CD4-positive, alpha-beta T cell treated with Interferon gamma for 1 hour (primary cell): ENCODE data around the gene MYH6.
"Not testable (repeated sequence)": the region's sequence is repeated elsewhere in the genome, so short reads cannot be mapped to it uniquely, and the experiment has no call there.

Source experiments
- DNase-seq: peaks from one replicate; pipeline ENCODE4 v3.0.0-alpha.2; 2020

The MYH6 gene

GRCh38 chr14:23407516-23408306 is at the start of gene MYH6:
TSS of gene MYH6 (minus strand) at chr14:23408273. CDS start at chr14:23407223, 1,050 bp downstream.
- DNase-seq, result no peak

DNA sequence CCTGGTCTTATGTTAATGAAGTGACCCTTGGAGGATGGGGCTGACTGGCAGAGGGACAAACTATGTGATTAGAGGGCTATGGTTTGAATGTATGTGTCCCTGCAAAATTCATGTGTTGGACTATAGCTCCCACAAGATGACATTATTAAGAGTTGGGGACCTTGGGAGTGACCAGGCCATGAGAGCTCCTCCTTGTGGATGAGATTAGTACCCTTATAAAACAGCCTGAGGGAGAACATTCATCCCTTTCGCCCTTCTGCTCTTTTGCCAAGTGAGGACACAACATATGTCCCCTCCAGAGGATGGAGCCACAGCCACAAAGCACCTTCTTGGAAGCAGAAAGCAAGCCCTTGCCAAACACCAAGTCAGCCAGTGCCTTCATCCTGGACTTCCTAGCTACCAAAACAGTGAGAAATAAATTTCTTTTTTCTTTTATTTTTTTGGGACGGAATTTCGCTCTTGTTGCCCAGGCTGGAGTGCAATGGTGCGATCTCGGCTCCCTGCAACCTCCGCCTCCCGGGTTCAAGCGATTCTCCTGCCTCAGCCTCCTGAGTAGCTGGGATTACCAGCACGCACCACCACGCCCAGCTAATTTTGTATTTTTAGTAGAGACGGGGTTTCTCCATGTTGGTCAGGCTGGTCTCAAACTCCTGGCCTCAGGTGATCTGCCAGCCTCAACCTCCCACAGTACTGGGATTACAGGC is 49.0 kb upstream of the MYH6 start:
- not testable (repeated sequence) for DNase-seq

- DNase-seq, result no peak
Observed at GRCh38 chr14:23454445-23454856, 46.4 kb upstream of the MYH6 start.

DNA sequence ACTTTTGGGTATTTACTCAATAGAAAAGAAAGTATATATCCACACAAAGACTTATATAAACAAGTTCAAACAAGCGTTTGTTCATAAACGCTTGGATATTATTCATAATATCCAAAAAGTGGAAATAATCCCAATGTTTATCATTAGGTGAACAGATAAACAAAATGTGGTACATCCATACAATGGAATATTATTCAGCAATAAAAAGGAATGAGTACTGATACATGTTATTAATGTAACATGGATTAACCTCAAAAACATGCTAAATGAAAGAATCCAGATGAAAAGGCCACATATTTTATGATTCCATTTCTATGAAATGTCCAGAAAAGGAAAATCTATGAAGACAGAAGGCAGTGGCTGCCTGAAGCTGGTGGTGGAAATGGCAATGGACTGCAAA is 44.2 kb upstream of the MYH6 start:
- no peak for DNase-seq

DNA sequence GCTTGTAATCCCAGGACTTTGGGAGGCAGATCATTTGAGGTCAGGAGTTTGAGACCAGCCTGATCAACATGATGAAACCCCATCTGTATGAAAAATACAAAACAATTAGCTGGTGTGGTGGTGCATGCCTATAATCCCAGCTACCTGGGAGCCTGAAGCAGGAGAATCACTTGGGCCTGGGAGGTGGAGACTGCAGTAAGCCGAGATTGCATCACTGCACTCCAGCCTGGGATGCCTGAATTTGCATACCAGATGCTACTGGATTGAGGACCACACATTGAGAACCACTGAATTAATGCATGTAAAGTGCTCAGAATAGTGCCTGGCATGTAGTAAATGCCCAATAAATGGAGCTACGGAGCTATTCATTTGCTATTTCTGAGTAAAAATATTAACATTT is 42.3 kb upstream of the MYH6 start:
- no peak for DNase-seq

DNA sequence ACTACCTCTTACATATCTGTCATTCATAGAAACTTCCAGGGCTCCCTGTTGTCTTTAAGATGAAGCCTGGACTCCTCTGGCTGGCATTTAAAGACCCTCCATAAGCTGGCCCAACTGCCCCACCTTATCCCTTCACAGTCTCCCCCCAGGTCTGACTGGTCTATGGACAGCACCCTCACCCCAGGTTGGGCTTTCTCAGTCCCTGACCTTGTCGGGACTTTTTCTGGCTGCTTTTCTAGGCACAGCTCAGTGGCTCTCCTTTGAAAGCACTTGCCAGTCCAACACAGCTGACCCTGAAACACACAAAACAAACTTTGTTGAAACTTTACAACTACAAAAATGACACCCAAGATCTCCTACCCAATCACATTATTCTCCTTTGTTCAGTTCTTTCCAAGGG is 41.2 kb upstream of the MYH6 start:
- no peak for DNase-seq

DNA sequence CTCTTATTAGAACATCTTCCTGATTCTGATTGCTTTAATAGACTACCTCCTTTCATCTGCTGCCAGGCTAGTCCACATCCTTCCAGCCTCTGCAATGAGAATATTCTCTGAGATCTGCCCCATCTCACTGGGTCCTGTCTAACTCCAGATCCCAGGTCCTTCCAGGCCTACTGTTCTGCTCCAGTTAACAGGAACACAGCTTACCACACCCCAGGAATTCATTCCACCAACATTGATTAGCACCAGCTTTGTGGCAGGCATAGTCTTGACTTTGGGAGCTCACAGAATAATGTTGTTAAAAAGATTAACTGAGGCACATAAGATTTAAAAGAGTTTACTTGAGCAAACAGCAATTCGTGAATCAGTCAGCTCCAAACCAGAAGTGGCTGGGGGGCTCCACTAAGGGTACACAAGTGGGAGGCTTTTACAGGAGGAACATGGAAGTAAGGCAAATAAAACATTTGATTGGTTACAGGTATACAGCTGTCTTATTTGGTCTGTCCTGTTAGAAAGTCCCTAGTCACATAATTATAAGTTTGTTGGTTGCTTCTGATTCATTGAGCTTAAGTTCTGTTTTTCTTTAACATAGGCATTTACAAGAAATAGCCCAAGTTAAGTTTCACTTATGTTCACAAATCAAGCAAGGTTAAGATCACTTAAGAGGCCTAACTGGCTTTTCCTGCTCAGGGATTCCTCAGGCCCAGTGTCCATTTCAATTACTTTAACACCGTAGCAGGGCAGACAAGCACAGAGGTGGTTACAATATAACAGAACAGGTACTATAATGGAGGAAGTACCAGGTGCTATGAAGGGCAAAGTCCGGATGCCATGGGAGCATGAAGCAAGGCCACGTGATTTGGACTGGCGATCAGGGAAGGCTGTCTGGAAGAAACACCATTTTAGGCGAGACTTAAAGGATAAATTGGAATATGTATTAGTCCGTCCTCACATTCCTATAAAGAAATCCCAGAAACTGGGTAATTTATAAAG is 39.6 kb upstream of the MYH6 start:
- no peak for DNase-seq

GRCh38 chr14:23446291-23446851 is 38.3 kb upstream of the MYH6 start:
- no peak for DNase-seq

DNA sequence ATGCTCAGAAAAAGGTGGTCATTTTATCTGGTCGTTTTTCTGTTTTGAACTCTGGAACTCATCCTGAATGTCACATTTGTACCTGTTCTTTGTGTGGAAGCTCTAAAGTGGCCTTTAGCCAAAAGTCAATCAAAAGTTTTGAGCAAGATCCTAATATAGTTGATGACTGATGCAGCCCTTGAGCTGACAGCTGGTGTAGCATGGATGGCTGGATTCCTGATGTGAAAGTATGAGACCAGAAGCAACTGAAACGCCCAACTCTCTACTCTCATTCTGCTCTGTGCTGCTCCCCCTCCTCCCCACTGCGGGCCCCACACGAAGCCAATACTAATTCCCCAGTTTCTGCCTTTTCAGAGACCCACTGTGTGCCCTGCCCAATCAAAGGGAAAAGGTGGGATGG is 37.7 kb upstream of the MYH6 start:
- no peak for DNase-seq

GRCh38 chr14:23444314-23444713 is 36.2 kb upstream of the MYH6 start:
- DNase-seq, result no peak

GRCh38 chr14:23443881-23444280 is 35.8 kb upstream of the MYH6 start:
- DNase-seq, result no peak

DNA sequence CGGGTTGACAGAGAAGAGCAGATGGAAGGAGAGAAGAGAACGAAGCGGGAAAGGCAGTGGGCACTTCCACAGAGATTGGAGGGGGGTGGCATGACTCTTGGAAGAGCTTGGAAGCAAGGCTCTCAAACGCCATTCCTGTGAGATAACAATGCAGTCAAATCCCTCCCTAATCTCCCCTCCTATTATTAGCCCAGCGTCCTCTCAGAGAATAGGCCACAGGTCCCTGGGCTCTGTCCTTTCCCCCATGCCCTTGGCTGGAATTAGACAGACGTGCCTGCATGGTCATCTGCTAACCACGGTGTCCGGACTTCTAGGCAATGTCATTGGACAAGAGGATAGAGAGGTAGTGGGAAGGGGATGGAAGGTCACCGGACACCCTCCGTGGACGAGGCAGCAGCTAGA is 35.3 kb upstream of the MYH6 start:
- no peak for DNase-seq

GRCh38 chr14:23442721-23443356 is 34.8 kb upstream of the MYH6 start:
- no peak for DNase-seq

DNA sequence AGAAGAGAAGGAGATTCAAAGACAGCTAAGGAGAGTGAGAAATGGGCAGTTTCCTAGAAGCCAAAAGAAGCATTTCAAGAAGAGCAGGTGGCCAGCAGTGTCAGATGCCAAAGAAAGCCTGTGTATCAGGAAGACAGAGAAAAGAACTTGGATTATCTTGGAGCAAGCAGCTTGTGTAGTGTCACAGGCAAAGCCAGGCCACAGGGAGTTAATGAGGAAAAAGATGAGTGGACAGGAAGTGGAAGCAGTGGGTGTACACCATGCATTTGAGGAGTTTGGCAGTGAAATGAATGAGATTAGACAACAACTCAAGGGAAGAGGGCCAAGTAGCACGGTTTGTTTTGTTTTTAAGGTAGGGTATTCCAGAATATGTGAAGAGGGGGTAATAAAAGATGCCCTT is 33.0 kb upstream of the MYH6 start:
- DNase-seq, result no peak

GRCh38 chr14:23439107-23439835 is 31.2 kb upstream of the MYH6 start:
- DNase-seq, result no peak

DNA sequence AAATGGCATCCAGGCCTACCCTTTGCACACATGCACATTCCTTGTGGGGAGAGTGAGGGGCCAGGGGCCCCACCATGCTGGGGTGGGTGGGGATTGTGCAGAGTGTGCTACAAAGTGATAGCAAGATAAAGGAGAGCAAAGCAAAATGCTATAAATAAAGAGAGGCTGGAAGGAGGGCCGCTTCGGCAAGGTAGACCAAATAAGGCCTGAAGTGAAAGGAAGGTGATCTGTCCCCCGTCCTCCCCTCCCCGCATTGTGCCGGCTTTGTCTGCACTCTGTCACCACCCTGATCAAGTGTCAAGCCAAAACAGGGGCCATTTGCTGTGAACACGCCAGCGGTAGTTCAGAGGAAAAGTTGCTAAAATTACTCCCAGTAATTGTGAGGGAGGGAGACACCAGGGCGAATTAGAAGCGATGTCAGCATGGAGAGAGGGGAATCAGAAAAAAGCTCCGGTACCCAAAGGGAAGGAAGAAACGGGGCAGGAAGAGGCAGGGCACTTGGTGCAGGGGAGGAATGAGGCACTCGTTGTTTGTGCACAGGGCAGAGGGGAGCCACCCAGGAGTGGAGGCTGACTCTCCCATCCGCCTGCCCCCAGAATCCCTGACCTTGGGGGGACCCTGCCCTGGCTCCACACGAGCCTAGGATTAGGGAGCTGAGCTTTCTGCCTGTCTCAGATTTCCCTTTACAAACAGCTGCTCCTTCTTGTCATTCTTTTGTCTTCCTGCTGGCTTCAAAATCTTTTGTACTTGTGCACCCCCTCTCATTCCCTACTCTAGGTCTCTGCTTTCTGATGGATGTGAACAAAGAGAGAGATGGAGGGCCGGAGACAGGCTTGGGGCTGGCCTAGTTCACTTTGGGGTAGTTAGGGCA is 30.3 kb upstream of the MYH6 start:
- DNase-seq, result no peak

DNA sequence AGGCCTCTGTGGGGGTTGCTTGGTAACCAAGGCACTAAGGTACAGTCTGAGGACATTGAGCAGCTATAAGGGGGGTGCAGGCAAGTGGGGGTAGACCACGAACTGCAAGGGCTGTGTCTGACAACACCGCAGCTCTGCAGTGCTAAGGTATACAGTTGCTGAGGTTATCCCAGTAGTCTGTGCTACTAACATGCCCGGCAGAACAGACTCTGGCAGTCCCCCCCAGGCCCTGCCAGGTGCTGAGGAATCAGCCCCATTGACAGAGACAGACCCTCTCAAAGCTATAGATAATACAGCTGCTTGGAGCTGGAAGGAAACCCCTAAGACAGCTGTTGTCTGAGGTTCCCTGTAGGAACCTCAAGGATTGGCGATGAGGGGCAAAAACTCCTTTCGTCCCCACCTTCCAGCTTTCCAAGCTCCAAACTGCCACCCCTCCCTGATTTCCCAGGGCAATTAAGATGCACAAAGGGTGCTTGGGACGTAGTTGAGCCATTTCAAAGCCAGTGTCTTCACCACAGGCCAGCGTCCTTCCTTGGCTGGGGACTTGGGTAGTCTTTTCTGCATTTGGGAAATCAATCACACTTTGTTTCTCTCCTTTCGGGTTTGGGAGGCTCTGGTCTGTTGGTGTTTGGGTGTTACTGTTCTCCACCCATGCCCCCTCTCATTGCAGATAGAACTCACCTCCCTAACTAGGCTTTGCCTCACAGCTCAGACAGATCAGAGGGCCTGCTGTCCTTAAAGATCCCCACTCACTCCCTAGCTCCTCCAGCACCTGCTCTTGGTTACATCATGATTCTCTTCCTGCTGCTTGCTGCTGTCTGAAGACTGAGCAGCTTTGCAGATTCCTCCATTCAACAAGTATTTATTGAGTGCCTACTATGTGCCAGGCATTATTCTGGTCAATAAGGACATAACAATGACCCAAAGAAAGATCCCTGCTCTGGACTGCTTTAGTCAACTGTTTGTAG is 29.3 kb upstream of the MYH6 start:
- DNase-seq, result no peak

DNA sequence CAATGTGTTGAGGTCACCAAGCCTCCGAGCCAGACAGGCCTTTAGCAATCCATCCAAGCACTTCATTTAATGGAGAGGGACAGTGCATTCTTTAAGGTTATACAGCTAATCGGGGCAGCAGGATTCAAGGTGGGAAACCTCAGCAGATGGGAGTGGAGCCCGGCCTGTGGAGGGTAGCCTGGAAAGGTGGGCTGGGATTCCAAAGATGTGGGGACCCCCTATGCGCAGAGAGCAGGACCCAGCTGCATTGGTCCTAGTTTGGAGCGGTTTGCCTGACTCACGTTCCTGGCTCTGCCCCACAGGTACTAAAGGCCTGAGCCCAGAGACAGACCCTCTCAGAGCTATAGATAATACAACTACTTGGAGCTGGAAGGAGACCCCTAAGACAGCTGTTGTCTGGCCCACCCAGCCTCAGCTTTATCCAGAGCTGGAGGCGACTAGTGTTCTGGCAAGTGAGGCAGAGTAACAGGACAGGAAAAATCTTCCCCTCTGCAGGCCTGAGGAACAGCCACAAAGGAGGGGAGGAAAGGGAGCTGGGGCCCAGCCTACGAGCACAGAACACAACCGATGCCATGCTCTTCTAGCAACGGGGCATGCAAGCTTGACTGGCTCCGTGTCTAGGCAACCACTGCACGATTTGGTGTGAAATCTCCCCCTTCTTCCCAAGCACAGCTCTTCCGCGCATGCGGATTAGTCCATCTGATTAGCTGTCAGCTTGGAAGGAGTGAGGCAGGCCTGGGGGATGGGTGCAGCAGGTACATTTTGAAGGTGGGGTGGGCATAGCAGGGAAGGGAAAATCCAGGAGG is 28.5 kb upstream of the MYH6 start:
- no peak for DNase-seq
